Activated CD4-positive, alpha-beta T cell treated with anti-CD3 and anti-CD28 coated beads, Interleukin-10, Interleukin-2, amounts not matched to agents 100 ng/mL and 50 ng/mL, durations not matched to agents 16 hours and 8 hours (primary cell): ENCODE results near the gene TCTN1.

ENCODE experiments used
- DNase-seq: peaks from one replicate; pipeline ENCODE4 v3.0.0-alpha.2; 2020

TCTN1 gene

GRCh38 chr12:110686294-110686903, 72.5 kb downstream of the TCTN1 start:
- no peak for DNase-seq

GRCh38 chr12:110687396-110688169, 73.7 kb downstream of the TCTN1 start:
- DNase-seq: no peak

- DNase-seq: no peak
Measured at GRCh38 chr12:110688446-110689280, 74.7 kb downstream of the TCTN1 start, which contains the start of gene HVCN1. TSS of gene HVCN1 (minus strand) at chr12:110689115. CDS start at chr12:110683245, 5,870 bp downstream.

DNA sequence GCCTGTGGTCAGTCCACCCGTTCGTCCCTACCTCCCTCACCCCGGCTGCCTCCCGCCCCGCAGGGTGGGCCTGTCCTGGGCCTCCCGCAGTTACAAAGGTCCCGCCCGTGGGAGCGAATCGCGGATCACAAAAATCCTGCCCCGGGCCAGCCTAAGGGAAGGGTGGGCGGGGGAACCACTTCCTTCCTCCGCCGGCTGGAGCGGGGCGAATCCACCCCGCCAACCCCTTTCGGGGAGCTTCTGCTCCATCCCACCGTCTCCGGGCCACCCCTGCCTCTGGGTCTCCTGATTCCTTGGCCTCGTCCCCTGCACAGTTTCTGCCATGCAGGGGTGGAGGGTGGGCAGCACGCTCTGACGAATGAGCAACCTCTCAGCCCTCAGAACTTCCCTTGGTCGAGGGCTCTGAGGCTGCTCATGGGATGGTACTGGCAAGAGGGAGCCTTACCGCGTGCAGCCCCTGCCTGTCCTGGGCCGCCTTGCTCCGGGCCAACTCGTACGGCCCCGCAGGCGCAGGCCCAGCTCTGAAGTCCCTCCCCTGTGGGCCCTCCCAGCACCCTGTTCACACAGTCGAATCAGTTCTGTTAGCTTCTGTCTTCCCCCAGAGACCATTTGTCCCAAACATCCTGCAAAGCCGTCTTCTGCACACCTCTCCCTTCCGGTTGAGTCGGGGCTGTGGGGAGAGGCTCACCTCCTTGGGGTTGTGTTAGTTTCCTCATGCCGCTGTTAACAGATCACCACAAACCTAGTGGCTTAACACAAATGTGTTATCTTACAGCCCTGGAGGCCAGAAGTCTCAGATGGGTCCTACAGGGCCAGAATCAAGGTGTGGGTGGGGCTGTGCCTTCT, 75.6 kb downstream of the TCTN1 start:
- peak; percentile 67 for DNase-seq

DNA sequence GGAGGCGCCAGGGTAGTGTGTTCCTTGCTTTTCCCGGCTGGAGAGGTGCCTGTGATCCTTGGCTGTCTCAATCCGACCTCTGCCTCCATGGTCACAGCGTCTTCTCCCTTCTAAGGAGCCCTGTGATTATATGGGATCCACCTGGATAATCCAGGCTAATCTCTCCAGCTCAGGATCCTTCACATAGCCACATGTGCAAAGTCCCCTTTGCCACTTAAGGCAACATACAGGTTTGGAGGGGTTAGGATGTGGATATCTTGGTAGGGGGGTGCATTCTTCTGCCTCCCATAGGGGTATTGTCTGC, 76.2 kb downstream of the TCTN1 start:
- DNase-seq: no peak

DNA sequence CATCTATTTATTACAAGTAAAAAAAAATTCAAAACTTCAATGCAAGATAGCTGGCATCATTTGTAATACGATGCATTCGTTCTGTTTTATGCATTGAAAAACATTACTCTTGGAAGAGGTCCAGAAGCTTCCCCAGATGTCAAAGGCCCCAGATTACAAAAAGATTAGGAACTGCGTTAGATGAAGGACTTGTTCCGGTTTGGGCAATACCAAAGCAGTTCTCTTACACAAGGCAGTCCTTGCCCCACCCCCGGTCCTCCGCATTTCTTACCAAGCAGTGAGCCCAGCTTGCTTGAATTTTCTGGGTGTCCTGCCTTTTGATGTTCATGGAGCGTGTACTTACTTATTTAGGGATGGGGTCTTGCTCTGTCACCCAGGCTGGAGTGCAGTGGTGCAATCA, 79.8 kb downstream of the TCTN1 start:
- DNase-seq: no peak

- no peak for DNase-seq
Measured at GRCh38 chr12:110694330-110694901, 80.5 kb downstream of the TCTN1 start.

DNA sequence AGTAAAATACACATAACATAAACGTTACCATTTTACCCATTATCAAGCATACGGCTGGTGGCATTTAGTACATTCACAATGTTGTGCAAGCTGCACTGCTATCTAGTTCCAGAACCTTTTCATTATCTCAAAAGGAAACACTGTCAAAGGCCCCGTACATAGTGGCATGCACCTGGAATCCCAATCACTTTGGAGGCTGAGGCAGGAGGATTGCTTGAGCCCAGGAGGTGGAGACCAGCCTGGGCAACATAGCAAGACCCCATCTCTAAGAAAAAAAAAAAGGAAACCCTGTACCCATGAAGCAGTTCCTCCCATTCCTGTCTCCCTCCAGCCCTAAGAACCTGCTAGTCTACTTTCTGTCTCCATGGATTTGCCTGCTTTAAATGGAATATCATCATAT, 82.4 kb downstream of the TCTN1 start:
- no peak for DNase-seq

DNA sequence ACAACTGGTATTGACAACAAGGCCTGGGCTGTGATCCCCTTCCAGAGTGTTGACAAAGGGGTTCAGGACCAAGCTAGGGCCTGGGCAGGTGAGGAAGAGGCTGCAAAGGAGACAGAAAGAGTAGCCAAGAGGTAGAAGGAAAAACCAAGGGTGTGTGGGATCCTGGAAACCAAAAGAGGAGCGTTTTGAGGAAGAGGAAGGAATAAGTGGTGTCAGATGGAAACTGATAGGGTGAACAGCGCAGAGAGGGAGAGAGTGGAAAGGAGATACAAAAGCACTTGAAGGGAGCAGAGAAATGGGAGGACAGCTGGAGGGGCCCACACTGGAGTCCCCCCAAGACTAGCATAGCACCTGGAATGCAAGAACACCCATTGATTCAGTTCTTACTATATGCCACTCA, 83.3 kb downstream of the TCTN1 start:
- no peak for DNase-seq

DNA sequence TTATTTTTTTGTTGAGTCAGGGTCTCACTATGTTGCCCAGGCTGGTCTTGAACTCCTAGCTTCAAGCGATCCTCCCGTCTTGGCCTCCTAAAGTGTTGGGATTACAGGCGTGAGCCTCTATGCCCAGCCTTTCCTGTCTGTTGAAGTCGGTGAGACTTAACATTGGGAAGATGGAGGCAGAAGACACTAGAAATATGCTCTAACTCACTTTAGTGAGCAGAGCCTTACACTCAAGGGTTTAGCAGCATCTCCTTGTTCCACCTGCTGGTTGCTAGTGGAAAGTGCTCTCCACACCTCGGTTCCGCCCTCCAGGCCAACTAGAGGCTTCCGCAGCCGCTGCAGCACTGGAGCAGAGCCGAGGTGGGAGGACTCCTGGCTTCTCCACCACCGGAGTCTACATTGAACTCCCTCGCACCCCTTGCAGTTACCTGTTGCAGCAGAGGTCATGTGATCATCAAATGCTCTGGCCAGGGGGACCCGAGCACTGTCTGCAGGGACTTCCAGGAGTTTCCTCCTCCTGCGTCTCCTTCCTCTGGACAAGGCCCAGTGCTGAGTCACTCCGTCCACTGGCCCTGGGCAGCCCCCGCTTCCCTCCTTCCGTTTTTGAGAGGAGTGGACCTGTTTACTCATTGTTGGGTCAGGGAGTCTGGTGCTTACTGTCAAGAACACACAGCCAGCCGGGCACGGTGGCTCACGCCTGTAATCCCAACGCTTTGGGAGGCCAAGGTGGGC, 84.4 kb downstream of the TCTN1 start:
- DNase-seq: peak; percentile 87
